Stomach smooth muscle (tissue), 2 donors: ENCODE results near the gene DUSP2.
"Not testable (repeated sequence)": the region's sequence is repeated elsewhere in the genome, so short reads cannot be mapped to it uniquely, and the experiment has no call there.

Experiments
- H3K27ac ChIP-seq: one replicate; pipeline ENCODE4 v1.7.0; 2013; ENCODE audit warnings: mild to moderate bottlenecking, low read length, inconsistent platforms
- H3K27me3 ChIP-seq, 2 donors: one replicate each; pipeline ENCODE4 v1.7.0; 2013; ENCODE audit warnings: low read length in 2 of 2; ENCODE audit not compliant: insufficient read depth in 2 of 2, control insufficient read depth in 1 of 2
- H3K36me3 ChIP-seq, 2 donors: one replicate each; pipeline ENCODE4 v1.7.0; 2013; ENCODE audit warnings: low read length in 2 of 2; ENCODE audit not compliant: control insufficient read depth in 2 of 2, insufficient read depth in 2 of 2
- H3K4me1 ChIP-seq: one replicate; pipeline ENCODE4 v1.7.0; 2013; ENCODE audit warnings: low read length; ENCODE audit not compliant: control insufficient read depth, insufficient read depth
- H3K4me3 ChIP-seq, 2 donors: one replicate each; pipeline ENCODE4 v1.7.0; 2013; ENCODE audit warnings: low read length in 2 of 2
- H3K9ac ChIP-seq, 2 donors: one replicate each; pipeline ENCODE4 v1.7.0; 2013; ENCODE audit warnings: low read length in 2 of 2, mild to moderate bottlenecking in 1 of 2
- H3K9me3 ChIP-seq, 2 donors: one replicate each; pipeline ENCODE4 v1.7.0; 2013; ENCODE audit warnings: low read length in 2 of 2; ENCODE audit not compliant: control insufficient read depth in 2 of 2
- donor health status: healthy.
- donor health status: Pancreatic carcinoma.

The DUSP2 gene

DNA sequence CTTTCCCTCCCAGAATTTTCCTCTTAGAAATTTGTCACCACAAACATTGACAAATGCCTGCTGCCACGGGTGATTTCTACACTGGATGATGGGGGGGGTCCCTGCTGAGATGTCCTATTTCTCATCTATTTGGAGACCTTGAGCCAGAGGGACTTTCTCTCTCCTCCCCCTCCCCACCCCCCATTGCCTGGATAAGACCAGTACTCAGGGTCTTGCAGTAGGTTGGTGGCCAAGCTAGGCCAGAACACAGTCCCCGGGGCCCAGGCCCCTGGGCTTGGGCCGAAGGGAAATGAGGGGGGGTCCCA lies 560 bp upstream of the DUSP2 start:
- Histone ChIP-seq H3K27ac (no peak overlapping the region), H3K9ac (peak overlapping the region in 1 of 2 donors; percentile 31), H3K4me1 (peaks cover 20% of the 10 kb centered on the region)

GRCh38 chr2:96144481-96145035 lies 682 bp downstream of the DUSP2 start:
- Histone ChIP-seq H3K9ac (no peak overlapping the region), H3K9me3 (no peaks in the 10 kb centered on the region), H3K27me3 (no peaks in the 10 kb centered on the region), H3K4me3 (peak overlapping the region; percentile 32 to 76), H3K4me1 (peaks cover 20% of the 10 kb centered on the region), H3K27ac (no peak overlapping the region), H3K36me3 (no peaks in the 10 kb centered on the region)

More for the DNA sequence above, 560 bp upstream of the DUSP2 start:
- Histone ChIP-seq H3K36me3 (no peaks in the 10 kb centered on the region), H3K4me3 (peak overlapping the region; percentile 36 to 76), H3K9me3 (no peaks in the 10 kb centered on the region), H3K27me3 (no peaks in the 10 kb centered on the region)

GRCh38 chr2:96143848-96144480 lies 1.3 kb downstream of the DUSP2 start:
- H3K27ac ChIP-seq: no peak overlapping the region
- H3K9ac ChIP-seq: no peak overlapping the region

GRCh38 chr2:96143231-96143847 lies 1.9 kb downstream of the DUSP2 start:
- H3K9me3 ChIP-seq: no peaks in the 10 kb centered on the region
- H3K36me3 ChIP-seq: no peaks in the 10 kb centered on the region
- no peak overlapping the region for H3K9ac ChIP-seq
- H3K4me1 ChIP-seq: peaks cover 17% of the 10 kb centered on the region
- H3K4me3 ChIP-seq: no peak overlapping the region
- H3K27ac ChIP-seq: no peak overlapping the region
- H3K27me3 ChIP-seq: no peaks in the 10 kb centered on the region

More at GRCh38 chr2:96143848-96144480, 1.3 kb downstream of the DUSP2 start:
- no peaks in the 10 kb centered on the region for H3K9me3 ChIP-seq
- no peaks in the 10 kb centered on the region for H3K36me3 ChIP-seq
- H3K4me1 ChIP-seq: peaks cover 20% of the 10 kb centered on the region
- no peaks in the 10 kb centered on the region for H3K27me3 ChIP-seq
- peak overlapping the region; percentile 32 to 76 for H3K4me3 ChIP-seq

GRCh38 chr2:96142217-96143113 lies 2.8 kb downstream of the DUSP2 start:
- H3K9ac ChIP-seq: no peak overlapping the region
- peaks cover 3 to 8% of the 10 kb centered on the region in 2 donors for H3K27me3 ChIP-seq
- H3K27ac ChIP-seq: no peak overlapping the region
- H3K4me1 ChIP-seq: peaks cover 12% of the 10 kb centered on the region
- no peaks in the 10 kb centered on the region for H3K9me3 ChIP-seq
- no peak overlapping the region for H3K4me3 ChIP-seq
- no peaks in the 10 kb centered on the region for H3K36me3 ChIP-seq

GRCh38 chr2:96141624-96141967 lies 3.6 kb downstream of the DUSP2 start:
- not testable (repeated sequence) for H3K36me3 ChIP-seq, H3K9me3 ChIP-seq, H3K27ac ChIP-seq, H3K4me3 ChIP-seq, H3K9ac ChIP-seq
- Histone ChIP-seq H3K4me1 (peaks cover 12% of the 10 kb centered on the region), H3K27me3 (peaks cover 3 to 12% of the 10 kb centered on the region in 2 donors)

DNA sequence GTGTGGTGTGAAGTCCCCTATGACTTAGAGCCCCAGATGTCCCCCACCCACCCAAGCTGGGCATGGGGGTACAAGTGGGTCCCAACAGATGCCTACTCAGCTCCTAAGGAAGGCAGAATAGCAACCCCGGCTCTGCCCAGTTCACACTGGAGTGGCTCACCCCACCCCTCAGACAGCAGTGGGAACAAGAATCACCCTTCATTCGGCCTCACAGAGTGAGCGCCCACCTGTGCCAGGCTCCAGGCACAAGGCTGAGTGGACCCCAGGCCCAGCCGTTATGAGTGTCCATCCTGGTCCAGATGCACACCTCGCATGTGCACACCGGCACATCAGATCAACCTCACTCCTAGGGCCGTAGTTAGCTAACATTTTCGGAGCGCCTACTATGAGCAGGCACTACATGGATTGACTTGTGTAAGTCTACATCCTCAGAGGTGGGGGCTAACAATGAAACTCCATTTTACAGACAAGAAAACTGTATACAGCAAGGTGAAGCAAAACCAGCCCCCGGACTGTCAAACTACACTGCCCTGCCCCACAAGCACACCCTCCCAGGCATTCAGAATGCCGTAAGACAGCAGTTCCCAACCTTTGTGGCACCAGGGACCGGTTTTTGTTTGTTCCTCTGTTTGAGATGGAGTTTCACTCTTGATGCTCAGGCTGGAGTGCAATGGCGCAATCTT lies 4.2 kb downstream of the DUSP2 start:
- Histone ChIP-seq H3K36me3 (no peaks in the 10 kb centered on the region), H3K4me3 (no peak overlapping the region), H3K9ac (no peak overlapping the region), H3K27me3 (peaks cover 3 to 16% of the 10 kb centered on the region in 2 donors), H3K27ac (no peak overlapping the region), H3K4me1 (peaks cover 12% of the 10 kb centered on the region), H3K9me3 (no peaks in the 10 kb centered on the region)

GRCh38 chr2:96139181-96139758 lies 6.0 kb downstream of the DUSP2 start:
- H3K9me3 ChIP-seq: no peaks in the 10 kb centered on the region
- H3K27ac ChIP-seq: no peak overlapping the region
- peaks cover 5 to 20% of the 10 kb centered on the region in 2 donors for H3K27me3 ChIP-seq
- no peak overlapping the region for H3K4me3 ChIP-seq
- no peaks in the 10 kb centered on the region for H3K36me3 ChIP-seq
- H3K9ac ChIP-seq: no peak overlapping the region
- H3K4me1 ChIP-seq: peaks cover 2% of the 10 kb centered on the region

GRCh38 chr2:96138179-96139145 lies 6.8 kb downstream of the DUSP2 start, which contains the start of gene ASTL:
ASTL (minus strand) TSS chr2:96138502; CDS start chr2:96138436, 66 bp downstream.
- H3K27me3 ChIP-seq: peaks cover 5 to 20% of the 10 kb centered on the region in 2 donors
- H3K4me1 ChIP-seq: no peaks in the 10 kb centered on the region
- no peak within 1 kb of the TSS for H3K9ac ChIP-seq
- H3K27ac ChIP-seq: no peak within 1 kb of the TSS
- no peaks in the 10 kb centered on the region for H3K9me3 ChIP-seq
- H3K4me3 ChIP-seq: no peak within 1 kb of the TSS
- no peaks in the 10 kb centered on the region for H3K36me3 ChIP-seq
